GM18951 (cell line): ENCODE results near the gene PVR.
"Not testable (repeated sequence)": the region's sequence is repeated elsewhere in the genome, so short reads cannot be mapped to it uniquely, and the experiment has no call there.

Experiments
- POLR2A ChIP-seq: IDR thresholded peaks from 4 replicates; pipeline ENCODE4 v1.6.1; 2011; ENCODE audit warnings: mild to moderate bottlenecking; ENCODE audit not compliant: insufficient read length, insufficient read depth; ENCODE audit errors: extremely low read depth
- in situ Hi-C: fragments of 300-500 bp; cut with MboI; formaldehyde crosslinking; loops from one replicate; pipeline ENCODE4 v1.12.0; 2022; ENCODE audit warnings: low sequenced_read_pairs, mixed read lengths, inconsistent platforms; ENCODE audit not compliant: unreplicated experiment

PVR gene

DNA sequence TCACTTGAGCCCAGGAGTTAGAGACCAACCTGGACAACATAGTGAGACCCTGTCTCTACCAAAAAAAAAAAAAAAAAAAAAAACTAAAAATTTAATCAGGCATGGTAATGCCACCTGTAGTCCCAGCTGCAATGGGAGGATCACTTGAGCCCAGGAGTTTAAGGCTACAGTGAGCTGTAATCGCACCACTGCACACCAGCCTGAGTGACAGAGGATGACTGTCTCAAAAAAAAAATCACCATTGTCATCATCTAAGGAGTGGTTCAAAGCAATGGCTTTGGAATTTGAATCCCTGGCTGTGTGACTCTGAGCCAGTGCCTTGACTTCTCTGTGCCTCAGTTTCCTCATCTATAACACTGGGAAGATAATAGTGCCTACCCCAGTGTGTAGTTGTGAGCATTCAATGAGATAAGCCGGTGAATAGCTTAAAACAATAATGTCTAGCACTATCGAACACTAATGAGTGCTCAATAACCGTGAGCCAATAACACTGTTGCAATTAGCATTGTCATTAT is 18.8 kb upstream of the PVR start:
- no peak for TF ChIP-seq POLR2A
- in situ Hi-C loops = no loop called here

DNA sequence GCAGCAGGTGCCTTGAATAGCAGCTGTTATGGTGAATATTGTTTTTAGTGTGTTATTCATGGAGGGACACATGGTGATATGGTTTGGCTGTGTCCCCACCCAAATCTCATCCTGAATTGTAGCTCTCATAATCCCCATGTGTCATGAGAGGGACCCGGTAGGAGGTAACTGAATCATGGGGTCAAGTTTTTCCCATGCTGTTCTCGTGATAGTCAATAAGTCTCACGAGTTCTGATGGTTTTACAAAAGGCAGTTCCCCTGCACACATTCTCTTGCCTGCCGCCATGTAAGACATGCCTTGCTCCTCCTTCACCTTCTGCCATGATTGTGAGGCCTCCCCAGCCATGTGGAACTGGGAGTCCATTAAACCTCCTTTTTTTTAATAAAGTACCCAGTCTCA is 18.1 kb upstream of the PVR start:
- in situ Hi-C loops = not testable (repeated sequence)

DNA sequence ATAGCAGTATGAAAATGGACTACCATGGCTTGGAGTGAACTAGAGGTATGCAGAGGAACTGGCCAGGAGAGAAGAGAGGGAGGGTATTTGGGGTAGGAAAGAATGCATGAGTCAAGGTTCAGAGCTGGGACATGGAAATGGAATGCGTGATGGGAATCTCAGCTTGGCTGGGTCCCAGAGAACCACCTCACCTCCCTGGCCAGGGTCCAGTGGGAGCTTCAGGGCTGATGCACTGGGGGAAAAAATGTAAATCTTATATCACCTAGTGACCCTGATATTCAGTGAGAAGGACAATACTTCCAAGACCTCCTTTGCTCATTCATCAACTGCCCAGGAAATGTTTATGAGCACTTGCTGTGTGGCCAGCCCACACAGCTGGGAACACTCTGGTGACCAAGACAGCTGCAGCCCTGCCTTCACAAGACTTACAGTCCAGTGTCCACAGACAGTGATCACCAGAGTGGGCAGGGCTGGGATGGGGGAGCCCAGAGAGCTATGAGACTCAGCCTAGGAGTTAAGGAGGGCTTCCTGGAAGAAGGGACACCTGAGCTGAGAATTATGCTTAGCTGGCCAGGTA is 17.6 kb upstream of the PVR start:
- in situ Hi-C loops = no loop called here
- no peak for TF ChIP-seq POLR2A

DNA sequence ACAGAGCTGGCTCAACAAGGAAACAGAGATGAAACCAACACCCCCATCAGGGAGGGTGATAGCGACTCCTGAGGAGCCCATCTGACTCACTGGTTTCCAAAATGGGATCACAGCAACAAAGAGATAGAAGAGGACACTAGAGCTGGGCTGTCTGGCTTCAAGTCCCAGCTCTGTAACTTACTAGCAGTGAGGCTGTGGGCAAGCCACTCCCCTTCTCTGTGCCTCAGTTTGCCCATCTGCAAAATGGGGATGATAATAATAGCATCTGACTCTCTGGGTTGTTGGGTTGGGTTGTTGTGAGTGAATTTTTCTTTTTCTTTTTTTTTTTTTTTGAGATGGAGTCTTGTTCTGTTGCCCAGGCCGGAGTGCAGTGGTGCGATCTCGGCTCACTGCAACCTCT is 16.1 kb upstream of the PVR start:
- TF ChIP-seq POLR2A = no peak
- in situ Hi-C loops = no loop called here

DNA sequence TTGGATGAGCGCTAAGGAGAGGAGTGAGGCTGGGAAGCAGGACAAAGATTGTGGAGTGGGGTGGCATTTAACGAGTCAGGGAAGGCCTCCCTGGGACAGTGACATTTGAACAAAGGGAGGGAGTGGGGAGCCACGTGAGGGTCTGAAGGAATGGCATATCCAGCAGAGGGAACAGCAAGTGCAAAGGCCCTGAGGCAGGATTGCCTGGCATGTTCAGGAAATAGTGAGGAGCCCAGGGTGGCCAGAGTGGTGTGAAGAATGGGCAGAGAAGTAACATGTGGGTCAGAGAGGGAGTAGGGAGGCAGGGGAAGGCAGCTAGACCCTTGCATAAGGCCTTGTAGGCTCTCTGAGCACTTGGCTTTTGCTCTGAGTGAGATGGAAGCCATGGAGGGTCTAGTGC is 14.9 kb upstream of the PVR start:
- in situ Hi-C loops = no loop called here
- no peak for TF ChIP-seq POLR2A

DNA sequence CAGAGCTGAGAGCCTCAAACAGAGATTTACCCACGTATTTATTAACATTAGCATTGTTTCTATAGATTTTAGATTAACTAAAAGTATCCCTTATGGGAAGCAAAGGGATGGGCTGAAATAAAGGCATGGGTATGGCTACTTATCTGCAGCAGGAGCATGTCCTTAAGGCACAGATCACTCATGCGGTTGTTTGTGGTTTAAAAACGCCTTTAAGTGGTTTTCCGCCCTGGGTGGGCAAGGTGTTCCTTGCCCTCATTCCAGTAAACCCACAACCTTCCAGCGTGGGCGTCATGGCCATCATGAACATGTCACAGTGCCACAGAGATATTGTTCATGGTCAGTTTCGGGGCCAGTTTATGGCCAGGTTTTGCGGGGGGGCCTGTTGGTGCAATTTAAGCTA is 12.1 kb upstream of the PVR start:
- in situ Hi-C loops = not testable (repeated sequence)

DNA sequence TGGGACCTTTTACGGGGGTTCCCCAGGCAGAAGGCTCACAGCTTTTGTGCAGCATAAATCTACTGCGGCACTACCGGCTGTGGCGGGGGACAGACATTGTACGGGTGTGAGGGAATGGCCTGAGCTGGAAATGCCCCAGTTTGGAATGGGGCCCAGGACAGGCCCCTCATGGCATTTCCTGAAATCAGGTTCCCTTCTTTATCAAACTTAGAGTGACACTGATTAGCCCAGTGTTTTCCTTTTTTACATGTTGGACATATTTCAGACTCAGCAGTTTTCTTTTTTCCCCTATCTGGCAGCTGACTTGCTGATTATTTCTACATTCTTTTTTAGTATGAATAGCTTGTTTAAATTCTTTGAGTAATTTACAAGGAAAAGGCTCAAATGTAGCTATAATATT is 9.7 kb upstream of the PVR start:
- in situ Hi-C loops = not testable (repeated sequence)

DNA sequence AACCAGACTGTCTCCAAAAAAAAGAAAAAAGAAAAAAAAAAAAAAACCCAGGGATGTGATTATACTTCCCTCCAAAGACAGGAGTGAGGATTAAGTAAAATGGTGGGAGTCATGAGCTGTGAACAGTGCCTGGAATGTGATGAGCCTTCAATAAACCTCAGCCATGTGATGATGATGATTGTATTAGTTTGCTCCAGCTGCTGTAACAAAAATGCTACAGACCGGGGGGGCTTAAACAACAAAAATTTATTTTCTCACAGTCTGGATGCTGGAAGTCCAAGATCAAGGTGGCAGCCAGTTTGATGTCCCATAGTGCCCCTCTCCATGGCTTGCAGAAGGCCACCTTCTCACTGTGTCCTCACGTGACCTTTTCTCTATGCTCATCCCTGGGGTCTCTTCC is 8.9 kb upstream of the PVR start:
- no peak for TF ChIP-seq POLR2A
- in situ Hi-C loops = no loop called here

DNA sequence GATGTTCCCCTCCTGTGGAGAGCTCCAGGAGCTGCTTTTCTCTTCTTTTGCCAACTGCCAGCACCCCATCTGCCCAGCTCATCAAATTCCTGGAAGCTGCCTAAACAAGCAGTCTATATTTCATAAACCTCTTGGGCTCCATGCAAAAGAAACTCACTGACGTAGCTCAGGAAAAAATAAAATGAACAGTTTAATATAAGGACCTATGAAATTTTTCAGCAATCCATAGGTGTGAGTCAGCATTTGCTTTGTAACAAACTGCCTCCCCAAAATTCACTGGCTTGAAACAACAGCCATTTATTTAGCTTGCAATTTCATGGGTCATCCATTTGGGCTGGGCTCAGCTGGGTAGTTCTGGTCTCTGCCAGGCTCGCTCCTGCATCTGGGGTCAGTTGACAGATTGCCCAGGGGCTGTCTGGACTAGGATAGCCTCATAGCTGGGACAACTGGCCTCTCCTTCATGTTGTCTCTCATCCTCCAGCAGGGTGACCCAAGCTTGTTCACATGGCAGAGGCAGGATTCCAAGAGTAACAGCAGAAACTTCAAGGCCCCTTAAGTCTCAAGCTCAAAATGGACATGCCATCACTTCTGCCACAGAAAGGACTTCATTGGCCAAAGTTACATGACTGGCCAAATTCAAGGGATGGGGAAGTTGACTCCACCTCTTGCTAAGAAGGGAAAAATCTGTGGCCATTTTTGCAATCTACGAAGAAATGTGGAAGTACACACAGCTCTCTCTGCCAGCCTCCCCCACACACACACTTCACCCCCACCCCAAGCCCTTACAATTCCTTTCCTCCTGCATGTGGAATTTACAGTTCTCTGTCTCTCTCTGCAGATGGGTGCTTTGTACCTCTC is 7.9 kb upstream of the PVR start:
- in situ Hi-C loops = no loop called here

DNA sequence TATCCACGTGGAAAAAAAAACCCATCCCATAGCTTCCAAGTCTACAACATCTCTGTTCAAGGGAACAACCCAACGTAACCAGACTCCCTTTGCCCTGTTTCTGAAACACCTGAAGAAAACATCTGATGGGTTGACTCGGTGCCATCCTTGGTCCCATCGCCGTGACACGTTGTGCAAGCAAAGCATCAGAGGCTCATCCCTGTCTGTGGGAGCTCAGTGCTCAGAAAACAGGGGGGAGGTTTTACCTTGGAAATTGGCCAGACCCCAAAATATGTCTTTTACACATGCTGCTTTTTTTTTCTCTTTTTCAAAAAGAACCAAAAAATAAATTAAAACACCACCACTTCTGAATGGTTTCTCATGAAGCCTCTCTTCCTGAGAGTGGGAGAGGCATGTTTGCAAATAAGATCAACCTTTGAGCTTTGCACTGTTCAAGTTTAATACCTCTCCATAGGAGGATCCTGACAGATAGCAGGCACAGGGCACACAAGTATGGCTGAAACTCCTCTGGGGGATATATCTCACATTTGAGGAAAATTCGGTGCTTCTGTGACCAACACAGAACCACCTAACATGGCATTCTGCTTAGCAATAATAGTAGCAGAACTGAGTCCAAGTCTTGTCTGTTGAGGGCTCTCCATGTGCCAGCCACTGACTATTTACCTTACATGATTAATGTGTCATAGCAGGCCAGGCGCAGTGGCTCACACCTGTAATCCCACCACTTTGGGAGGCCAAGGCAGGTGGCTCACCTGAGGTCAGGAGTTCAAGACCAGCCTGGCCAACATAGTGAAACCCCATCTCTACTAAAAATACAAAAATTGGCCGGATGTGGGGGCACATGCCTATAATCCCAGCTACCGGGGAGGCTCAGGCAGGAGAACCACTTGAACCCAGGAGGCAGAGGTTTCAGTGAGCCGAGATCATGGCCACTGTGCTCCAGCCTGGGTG is 7.0 kb upstream of the PVR start:
- in situ Hi-C loops = no loop called here
- TF ChIP-seq POLR2A = no peak

More for the DNA sequence above, 7.9 kb upstream of the PVR start:
- TF ChIP-seq POLR2A = no peak

DNA sequence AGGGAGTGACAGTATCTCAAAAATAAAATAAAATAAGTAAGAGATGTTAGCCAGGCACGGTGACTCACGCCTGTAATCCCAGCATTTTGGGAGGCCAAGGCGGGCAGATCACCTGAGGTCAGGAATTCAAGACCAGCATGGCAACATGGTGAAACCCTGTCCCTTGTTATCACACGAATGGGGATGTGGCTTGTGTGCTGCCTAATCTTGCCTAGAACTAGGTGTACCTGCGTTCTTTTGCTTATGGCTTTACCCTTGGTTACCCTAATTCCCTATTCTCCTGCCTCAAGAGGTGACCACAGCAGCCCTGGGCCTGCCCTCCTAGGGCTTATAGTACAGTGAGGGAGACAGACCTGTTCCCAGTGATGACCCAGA is 6.3 kb upstream of the PVR start:
- TF ChIP-seq POLR2A = no peak
- in situ Hi-C loops = no loop called here

DNA sequence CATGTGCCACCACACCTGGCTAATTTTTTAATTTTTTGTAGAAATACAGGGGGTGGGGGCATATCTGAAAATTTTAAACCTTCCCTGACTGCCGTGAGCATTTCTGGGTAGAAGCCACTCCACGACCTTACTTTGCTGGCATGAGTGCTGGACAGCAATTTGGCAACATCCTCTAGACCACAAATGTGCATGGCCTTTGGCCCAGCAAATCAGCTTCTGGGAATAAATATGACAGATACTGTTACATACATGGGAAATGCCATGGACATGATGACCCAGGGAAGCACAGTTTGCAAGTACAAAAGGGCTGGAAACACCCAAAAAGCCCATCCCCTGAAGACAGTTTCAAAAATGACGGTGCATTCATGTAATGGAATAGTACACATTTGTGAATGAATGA is 3.2 kb upstream of the PVR start:
- TF ChIP-seq POLR2A = no peak
- in situ Hi-C loops = no loop called here

DNA sequence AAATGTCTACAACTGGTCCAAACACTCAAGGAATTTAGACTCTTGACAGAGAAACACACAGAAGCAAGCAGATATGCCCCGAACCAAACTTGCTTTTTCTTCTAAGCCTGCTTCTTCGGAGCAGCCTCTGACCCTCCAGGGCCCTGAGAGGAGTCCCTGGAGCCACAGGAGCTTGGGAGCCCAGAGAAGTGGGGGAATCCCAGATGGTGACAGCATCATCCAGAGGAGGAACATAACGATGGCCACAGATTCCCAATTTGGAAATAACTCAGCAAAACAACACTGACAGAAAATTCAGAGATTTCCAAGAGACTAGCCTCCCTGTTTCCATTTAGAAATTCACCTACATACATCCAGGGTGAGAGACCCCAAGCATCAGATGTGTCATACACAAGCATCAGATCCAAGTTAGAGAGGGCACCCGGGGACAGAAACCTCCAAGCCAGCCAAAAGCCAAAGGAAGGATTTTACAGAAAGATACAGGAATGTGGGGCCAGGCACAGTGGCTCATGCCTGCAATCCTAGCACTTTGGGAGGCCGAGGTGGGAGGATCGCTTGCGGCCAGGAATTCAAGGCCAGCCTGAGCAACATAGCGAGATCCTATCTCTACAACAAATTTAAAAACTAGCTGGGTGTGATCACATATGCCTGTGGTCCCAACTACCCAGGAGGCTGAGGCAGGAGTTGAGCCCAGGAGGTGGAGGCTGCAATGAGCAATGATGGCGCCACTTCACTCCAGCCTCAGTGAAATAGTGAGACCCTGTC is 2.0 kb upstream of the PVR start:
- no peak for TF ChIP-seq POLR2A
- in situ Hi-C loops = no loop called here

DNA sequence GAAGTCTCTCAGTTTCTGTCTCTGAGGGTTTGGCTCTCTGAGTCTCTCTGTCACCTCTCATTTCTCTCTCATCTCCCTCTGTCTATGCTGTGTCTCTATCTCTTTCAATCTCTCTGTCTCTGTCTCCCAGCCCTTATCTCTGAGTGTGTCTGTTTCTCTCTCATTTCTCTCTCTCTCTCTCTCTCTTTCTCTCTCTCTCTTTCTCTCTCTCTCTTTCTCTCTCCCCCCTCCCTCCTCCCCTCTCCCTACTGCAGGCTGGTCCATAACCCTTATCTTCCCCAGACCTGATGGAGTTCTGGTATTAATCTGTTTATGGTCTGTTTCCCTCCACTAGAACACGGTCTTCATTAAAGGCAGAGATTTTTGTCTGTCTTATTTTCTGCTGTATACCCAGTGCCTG is 1.3 kb upstream of the PVR start:
- in situ Hi-C loops = no loop called here

More for the DNA sequence above, 1.3 kb upstream of the PVR start:
- TF ChIP-seq POLR2A = no peak
